GM23248 (cell line): ENCODE results near the gene LIPT2.

Experiments
- EZH2 ChIP-seq: fragments of 200-600 bp; sonication (generic); IDR thresholded peaks from 2 replicates; pipeline ENCODE4 v1.6.1; 2018; ENCODE audit warnings: antibody characterized with exemption, mild to moderate bottlenecking; ENCODE audit not compliant: insufficient read depth, poor library complexity, severe bottlenecking
- EZH2phosphoT487 ChIP-seq: fragments of 200-600 bp; sonication (generic); IDR thresholded peaks from 2 replicates; pipeline ENCODE4 v1.6.1; 2018; ENCODE audit warnings: antibody characterized with exemption, moderate library complexity, mild to moderate bottlenecking, low read depth; ENCODE audit not compliant: insufficient read depth

DNA sequence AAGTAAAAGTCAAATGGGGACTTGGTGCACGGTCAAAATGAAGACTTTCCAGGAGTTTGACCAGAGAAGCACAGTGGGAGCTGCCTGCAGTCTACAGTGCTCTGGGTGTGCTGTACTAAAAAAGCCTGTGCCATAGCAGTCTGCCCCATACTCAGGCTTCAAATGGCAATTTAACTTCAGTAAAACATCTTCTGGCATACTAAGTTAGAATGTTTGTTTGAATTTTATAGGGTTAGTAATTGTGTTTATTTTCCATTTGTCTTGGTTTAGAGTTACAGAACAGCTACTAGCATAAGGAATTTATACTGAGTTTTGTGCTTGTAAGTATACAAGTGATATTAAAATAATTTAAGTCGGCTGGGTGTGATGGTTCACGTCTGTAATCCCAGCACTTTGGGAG is 29.3 kb upstream of the LIPT2 start:
- no peak for TF ChIP-seq EZH2
- no peak for TF ChIP-seq EZH2phosphoT487
